ENCODE measurements around the gene WASHC3. TPM values are rescaled to one million over a fixed set of nuclear protein-coding genes. Genes with fewer than 3 reads are reported as not detected.

WASHC3 gene
- total RNA-seq, 1 donor from 2014 or later, result 38.2 TPM

DNA sequence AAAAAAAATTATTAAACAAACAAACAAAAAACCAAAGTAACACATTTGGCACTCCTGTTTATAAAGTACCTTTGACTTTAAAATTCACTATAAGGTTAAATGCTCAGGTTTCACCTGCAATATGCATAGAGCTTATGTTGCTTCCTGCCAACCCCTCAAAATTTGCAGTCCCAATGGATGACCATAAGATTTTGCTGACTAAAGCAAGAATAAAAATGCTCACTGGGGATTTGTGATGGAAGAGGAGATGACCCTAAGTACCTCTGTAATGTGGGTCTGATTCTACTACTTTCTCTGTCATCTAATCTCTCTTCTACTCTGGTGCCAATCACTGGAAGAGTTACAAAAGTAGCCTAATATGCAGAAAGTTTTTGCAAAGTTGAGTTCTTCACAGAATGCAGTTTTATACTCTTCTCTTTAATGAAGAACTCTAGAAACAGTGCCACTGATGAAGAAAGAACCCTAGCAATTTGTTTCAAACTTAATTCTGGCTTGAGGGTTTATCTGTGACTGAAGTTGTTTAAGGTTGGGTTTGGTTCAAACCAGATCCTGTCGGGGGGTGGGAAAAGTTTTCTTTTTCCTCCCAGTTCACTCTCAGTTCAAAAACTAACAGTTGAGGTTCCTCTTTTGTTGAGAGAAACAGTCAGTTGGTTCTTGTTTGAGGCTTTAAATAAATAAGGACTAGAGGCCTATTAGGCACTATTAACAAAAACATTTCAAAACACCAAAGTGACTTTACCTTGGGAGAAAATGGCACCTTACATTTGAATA lies 10.9 kb downstream of the WASHC3 start:
- Histone ChIP-seq H3K9me3 (no peaks in the 10 kb centered on the region), H3K4me3 (no peak overlapping the region), H3K4me1 (peaks cover 11% of the 10 kb centered on the region), H3K27me3 (ENCODE audit: low read depth) (no peaks in the 10 kb centered on the region), H3K36me3 (peaks cover 77% of the 10 kb centered on the region), H3K27ac (no peak overlapping the region)
- TF ChIP-seq, protein P1, sequence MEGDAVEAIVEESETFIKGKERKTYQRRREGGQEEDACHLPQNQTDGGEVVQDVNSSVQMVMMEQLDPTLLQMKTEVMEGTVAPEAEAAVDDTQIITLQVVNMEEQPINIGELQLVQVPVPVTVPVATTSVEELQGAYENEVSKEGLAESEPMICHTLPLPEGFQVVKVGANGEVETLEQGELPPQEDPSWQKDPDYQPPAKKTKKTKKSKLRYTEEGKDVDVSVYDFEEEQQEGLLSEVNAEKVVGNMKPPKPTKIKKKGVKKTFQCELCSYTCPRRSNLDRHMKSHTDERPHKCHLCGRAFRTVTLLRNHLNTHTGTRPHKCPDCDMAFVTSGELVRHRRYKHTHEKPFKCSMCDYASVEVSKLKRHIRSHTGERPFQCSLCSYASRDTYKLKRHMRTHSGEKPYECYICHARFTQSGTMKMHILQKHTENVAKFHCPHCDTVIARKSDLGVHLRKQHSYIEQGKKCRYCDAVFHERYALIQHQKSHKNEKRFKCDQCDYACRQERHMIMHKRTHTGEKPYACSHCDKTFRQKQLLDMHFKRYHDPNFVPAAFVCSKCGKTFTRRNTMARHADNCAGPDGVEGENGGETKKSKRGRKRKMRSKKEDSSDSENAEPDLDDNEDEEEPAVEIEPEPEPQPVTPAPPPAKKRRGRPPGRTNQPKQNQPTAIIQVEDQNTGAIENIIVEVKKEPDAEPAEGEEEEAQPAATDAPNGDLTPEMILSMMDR (IDR thresholded peaks at IDR 0.05), result no peak
- DNase-seq, result no peak
- ATAC-seq, result no peak
- intact Hi-C loops (cut with DNase I), result no loop called here

DNA sequence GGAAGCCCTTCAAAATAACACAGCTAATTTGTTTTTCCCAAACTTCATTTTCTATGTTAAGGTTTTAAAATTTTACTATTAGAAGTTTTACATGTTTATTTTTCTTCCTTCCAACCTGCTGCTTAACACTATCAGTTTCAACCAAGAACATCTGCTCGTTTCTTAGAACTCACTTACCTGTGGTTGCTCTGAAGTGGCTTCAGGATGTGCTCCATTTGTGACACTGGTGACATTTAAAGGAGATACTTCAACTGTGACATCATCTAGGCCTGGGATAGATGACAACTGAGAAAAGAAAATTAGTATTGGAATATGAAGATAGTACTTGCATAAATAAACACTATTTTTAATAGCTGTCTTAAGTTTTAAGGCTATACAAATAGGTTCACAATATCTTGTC lies 17.9 kb downstream of the WASHC3 start:
- TF ChIP-seq, protein P1 (IDR thresholded peaks at IDR 0.05), result no peak
- no peak for DNase-seq
- intact Hi-C loops (cut with DNase I), result no loop called here
- Histone ChIP-seq H3K27me3 (ENCODE audit: low read depth) (no peaks in the 10 kb centered on the region), H3K4me3 (no peak overlapping the region), H3K4me1 (no peaks in the 10 kb centered on the region), H3K36me3 (peaks cover 82% of the 10 kb centered on the region), H3K27ac (no peak overlapping the region), H3K9me3 (no peaks in the 10 kb centered on the region)
- ATAC-seq, result no peak

DNA sequence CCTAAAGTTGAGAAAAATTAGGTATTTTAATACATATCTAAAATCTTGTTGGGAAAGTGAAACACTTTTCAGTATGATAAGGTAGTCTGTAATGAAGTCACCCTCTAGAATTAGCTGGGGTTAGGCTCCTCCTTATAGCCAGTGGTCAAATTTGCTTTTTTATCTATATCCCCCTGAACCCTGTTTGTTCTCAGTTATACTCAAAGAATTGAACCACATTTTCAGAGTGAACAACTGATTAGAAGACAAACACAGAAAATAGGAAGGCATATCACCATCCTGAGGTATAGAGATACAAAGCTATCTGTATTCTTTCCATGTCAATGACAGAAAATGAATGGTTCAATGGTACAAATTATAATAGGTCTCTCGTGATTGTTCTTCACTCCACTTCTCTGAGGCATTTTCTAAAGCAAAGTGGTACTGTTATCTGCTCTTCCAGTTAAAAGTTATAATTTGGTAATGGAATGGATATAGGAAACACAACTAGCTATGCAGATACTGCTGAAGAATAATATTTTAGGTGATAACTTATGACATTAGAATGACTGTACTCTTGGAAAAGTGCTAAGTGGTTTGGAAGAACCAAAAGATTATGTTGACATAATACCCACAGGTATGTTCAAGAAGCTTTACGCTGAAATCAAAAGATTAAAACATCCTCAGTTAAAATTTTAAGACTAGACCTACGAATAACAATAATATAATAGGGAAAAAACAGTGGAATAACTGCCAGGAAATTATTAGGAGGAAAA lies 27.6 kb downstream of the WASHC3 start:
- H3K36me3 ChIP-seq, result peaks cover 80% of the 10 kb centered on the region
- intact Hi-C loops (cut with DNase I), result no loop called here
- H3K9me3 ChIP-seq, result no peaks in the 10 kb centered on the region
- TF ChIP-seq, protein P1 (IDR thresholded peaks at IDR 0.05), result no peak
- H3K27ac ChIP-seq, result no peak overlapping the region
- ATAC-seq (no peak), DNase-seq (no peak)
- no peaks in the 10 kb centered on the region for H3K4me1 ChIP-seq
- H3K4me3 ChIP-seq, result no peak overlapping the region
- no peaks in the 10 kb centered on the region for H3K27me3 ChIP-seq (ENCODE audit: low read depth)

DNA sequence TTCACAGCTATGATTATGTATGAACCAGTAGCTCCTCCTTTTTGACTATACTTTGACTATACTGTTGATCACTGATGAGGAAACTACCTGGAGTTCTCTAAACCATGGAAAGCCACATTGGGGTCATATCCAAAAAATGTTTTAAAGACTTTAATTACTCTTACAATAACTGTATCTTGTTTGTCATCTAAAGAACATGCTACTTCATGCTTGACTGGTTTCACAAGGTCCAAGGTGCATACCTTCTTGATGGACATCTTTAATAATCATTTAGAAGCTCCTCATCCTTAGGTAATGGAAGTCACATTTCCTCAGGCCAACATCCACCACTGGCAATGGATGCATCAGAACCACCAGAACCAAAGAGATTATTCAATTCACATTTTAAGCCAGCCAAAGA lies 29.9 kb downstream of the WASHC3 start:
- Histone ChIP-seq H3K4me1 (no peaks in the 10 kb centered on the region), H3K4me3 (no peak overlapping the region), H3K27me3 (ENCODE audit: low read depth) (no peaks in the 10 kb centered on the region), H3K9me3 (no peaks in the 10 kb centered on the region), H3K36me3 (peaks cover 57% of the 10 kb centered on the region), H3K27ac (no peak overlapping the region)
- DNase-seq, result no peak
- TF ChIP-seq, protein P1 (IDR thresholded peaks at IDR 0.05), result no peak
- no peak for ATAC-seq
- intact Hi-C loops (cut with DNase I), result no loop called here

DNA sequence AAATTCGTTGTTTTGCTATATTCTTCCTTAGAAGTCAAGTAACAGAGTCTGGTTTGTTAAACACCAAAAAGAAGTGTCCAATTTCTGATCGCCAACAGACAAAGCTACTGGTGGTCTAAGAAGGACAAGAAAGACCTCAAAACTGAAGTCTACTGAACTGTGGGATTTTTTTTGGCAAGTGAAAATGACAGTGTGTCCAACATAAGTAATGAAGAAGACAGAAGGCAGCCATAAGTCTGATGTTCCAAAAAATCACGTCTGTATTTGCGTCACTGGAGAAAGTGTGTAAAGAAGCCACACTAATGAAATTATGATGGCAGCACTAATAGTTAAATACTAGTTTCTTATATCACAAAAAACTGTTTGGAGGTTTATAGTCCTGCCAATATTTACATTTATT lies 32.6 kb downstream of the WASHC3 start:
- intact Hi-C loops (cut with DNase I), result no loop called here
- no peak for DNase-seq
- TF ChIP-seq, protein P1 (IDR thresholded peaks at IDR 0.05), result no peak
- no peak overlapping the region for H3K4me3 ChIP-seq
- no peaks in the 10 kb centered on the region for H3K9me3 ChIP-seq
- no peak overlapping the region for H3K27ac ChIP-seq
- peaks cover 43% of the 10 kb centered on the region for H3K36me3 ChIP-seq
- no peaks in the 10 kb centered on the region for H3K27me3 ChIP-seq (ENCODE audit: low read depth)
- no peak for ATAC-seq
- no peaks in the 10 kb centered on the region for H3K4me1 ChIP-seq
